Stimulated activated CD8-positive, alpha-beta memory T cell treated with anti-CD3 and anti-CD28 coated beads, Interleukin-7, amount 100 ng/mL, for 1 hour (primary cell): ENCODE results near the gene RMND1.
"Not testable (repeated sequence)": the region's sequence is repeated elsewhere in the genome, so short reads cannot be mapped to it uniquely, and the experiment has no call there.

Source experiments
- DNase-seq, 2 donors: peaks; one replicate each; pipeline ENCODE4 v3.0.0-alpha.2; 2020; ENCODE audit warnings: low read depth in 2 of 2

Gene RMND1, protein sequence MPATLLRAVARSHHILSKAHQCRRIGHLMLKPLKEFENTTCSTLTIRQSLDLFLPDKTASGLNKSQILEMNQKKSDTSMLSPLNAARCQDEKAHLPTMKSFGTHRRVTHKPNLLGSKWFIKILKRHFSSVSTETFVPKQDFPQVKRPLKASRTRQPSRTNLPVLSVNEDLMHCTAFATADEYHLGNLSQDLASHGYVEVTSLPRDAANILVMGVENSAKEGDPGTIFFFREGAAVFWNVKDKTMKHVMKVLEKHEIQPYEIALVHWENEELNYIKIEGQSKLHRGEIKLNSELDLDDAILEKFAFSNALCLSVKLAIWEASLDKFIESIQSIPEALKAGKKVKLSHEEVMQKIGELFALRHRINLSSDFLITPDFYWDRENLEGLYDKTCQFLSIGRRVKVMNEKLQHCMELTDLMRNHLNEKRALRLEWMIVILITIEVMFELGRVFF

DNA sequence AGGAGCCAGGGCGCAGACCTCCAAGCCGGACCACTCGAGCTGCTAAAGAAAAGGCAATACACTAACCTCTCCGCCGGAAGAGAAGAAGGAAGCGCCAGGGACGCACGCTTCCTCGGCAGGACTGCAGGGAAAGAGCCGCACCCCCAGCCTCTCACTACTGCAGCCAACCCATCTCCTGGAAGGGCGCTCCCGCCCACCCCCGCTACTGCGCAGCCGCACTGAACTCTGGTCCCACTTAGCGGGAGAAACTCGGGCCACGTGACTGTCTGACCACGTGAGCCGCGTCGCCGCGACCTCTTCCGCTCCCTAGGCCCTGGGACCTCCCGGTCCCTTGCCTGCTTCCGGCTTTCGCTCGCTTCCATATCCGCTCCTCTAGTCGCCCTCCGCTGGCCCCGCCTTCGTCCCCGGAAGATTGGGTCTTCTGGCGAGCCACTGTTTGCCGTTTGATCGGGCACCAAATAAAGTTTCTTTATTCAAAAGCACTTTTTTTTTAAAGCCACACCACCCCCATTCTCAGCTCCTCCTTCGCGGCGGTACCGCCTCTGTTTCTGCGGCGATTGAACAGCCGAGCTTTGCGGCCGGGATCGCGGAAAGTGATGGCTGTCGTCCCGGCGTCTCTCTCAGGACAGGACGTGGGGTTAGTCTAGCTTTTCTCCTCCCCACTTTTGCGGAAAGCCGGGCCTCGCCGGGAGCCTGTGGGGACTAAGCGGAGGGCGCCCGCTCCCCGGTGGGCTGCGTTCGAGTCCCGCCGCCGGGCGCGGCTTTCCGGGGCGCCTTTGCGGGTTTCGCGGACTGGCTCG, at the start of gene RMND1:
Gene RMND1, minus strand, starts transcription at position 177 of the 800 bp plus-strand sequence. CDS start 6,315 bp downstream, outside the sequence.
- DNase-seq = peak; percentile 98

DNA sequence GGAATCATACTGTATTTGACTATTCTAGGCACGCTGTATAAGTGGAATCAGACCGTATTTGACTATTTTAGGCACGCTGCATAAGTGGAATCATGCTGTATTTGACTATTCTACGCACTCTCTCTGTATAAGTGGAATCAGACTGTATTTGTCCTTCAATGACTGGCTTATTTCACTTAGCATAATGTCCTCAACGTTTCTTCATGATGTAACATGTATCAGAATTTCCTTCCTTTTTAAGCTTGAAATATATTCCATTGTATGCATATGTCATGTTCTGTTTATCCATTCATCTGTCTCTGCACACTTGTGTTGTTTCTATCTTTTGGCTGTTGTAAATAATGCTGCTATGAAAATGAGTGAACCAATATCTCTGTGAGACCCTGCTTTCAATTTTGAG, 47.6 kb upstream of the RMND1 start:
- DNase-seq = no peak

DNA sequence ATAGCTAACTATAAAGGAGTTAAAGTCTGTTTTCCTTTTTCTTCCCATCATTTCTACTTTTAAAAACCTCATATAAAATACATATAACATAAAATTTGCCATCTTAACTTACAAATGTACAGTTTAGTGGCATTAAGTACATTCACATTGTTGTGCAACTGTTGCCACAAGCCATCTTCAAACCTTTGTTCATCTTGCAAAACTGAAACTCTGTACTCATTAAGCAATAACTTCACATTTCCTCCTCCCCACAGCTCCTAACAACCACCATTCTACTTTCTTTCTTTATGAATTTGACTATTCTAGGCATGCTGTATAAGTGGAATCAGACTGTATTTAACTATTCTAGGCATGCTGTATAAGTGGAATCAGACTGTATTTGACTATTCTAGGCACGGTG, 46.4 kb upstream of the RMND1 start:
- DNase-seq = no peak

GRCh38 chr6:151497905-151498304, 46.0 kb upstream of the RMND1 start:
- no peak for DNase-seq

GRCh38 chr6:151495380-151495779, 43.5 kb upstream of the RMND1 start:
- DNase-seq = no peak

- no peak for DNase-seq
These were observed 43.0 kb upstream of the RMND1 start for GRCh38 chr6:151494936-151495320.

GRCh38 chr6:151494235-151494935, 42.5 kb upstream of the RMND1 start:
- no peak for DNase-seq

GRCh38 chr6:151493804-151494234, 41.9 kb upstream of the RMND1 start, which contains the start of gene CCDC170:
TSS of gene CCDC170 (plus strand) at chr6:151494017. CDS start at chr6:151494129, 112 bp downstream.
- no peak for DNase-seq

GRCh38 chr6:151493161-151493803, 41.4 kb upstream of the RMND1 start:
- DNase-seq = no peak

DNA sequence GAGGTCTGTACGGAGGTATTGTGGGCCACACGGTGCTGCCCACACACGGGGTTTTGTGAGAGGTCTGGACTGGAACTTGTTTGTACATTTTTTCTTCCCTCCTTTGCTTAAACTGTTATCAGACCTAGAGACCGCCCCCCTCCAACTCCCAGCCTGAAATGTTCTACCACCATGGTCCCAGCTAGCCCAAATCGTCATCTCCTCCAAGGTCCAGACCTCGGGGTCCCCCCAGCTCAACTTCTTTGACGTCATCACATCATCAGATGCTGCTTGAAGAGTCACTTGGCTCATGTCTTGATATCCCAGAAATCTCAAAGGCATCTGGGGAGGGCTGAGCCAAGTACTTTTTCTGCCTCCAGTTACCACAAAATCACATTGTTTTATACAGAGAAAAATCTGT, 39.1 kb upstream of the RMND1 start:
- DNase-seq = no peak

DNA sequence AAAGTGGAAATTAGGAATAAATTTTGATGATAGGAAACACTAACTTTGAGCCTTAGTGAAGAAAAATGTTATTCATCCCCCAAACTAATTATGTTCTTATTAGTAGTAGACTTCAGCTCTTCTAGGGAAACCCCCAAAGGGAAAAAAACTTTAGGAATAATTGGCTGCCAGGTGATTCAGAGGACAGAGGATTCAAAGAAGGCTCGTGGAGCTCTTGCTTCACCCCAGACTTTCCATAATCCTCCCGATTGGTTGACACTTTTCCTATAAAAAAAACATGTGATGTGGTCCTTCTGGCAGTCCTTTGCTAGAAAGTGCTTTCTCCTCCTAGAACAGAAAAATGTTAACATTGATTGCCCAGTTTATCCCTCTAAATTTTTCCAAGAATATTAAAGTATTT, 36.3 kb upstream of the RMND1 start:
- DNase-seq = no peak

- no peak for DNase-seq
These were observed 32.1 kb upstream of the RMND1 start for GRCh38 chr6:151483994-151484393.

DNA sequence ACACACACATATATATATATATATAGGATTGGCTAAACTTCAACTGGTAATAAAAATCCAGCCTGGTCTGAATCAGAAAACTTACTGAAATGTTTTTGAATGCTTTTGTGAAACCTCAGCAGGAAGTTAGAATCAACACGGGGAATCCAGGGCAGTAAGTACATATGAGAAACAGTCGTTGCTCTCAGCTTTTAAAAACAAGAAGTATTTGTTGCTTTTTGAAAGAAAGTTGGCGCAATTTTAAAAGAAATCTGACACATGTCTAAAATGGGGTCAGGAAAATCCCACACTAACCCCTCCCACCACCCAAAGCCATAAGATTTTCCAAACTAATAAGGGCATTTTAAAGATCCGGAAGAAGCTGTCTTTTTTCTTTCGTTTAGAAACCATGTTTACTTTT, 30.4 kb upstream of the RMND1 start:
- DNase-seq = no peak

DNA sequence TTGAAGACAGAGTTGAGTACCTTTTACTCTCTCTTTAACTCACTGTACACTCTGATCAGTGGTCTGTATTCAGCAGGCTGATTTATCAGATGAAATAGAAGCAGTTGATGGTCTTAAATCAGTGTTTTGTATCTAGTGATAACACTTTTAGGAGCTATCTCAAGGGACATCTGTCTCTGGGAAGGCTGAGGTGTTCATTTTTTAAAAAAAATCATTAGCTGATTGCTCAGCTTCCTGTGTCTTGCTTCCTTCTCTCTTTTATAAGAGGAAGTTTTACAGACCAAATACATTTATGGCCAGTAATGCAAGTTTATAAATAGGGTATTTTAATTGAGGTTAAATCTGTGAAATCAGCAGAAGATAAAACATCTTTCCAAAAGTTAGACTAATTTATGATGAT, 29.9 kb upstream of the RMND1 start:
- DNase-seq = no peak

- no peak for DNase-seq
These were observed 26.7 kb upstream of the RMND1 start for GRCh38 chr6:151478670-151479069.

GRCh38 chr6:151477726-151478125, 25.8 kb upstream of the RMND1 start:
- no peak for DNase-seq

GRCh38 chr6:151475653-151476523, 24.0 kb upstream of the RMND1 start:
- DNase-seq = peak in 1 of 2 donors; percentile 27

GRCh38 chr6:151464702-151465101, 12.8 kb upstream of the RMND1 start:
- no peak for DNase-seq

DNA sequence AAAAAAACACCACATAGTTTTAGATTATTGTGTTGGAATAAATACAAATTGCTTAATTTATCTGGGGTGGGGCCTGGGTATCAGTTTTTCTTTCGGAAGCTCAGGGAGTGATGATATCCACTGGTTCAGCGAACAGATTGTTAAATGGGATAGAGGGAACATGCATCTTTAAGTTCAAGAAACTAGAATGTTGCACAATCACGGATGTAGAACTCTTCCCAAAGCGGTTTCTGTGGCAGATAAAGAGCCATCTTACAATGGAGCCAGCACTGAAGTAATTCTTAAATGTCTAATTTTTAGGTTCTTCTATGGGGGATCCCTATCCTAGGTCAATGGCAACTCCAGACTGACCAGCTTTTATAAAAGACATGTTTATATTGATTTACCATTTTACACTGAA, 9.7 kb upstream of the RMND1 start:
- no peak for DNase-seq

GRCh38 chr6:151455751-151456398, 3.9 kb upstream of the RMND1 start:
- DNase-seq = not testable (repeated sequence)
